H1 (cell line): Measurements from ENCODE around the gene GAPDHS. TPM values are rescaled to one million over a fixed set of nuclear protein-coding genes. Genes with fewer than 3 reads are reported as not detected.

Experiments
- polyA plus RNA-seq, 7 experiments: library from polyadenylated mRNA; depleted of rRNA in 3 of 7; stranded (reverse) in 5 of 7; unstranded in 2 of 7; fragments of >200 nt in 5 of 7; fragments of 200-250 nt in 2 of 7; gene quantifications; 1 replicate in 5 of 7; 2 replicates in 1 of 7; 4 replicates in 1 of 7; pipeline versions ENCODE4 v1.2.1 to v1.2.3, GENCODE V29; 2011 to 2013; ENCODE audit warnings: missing spikeins in 2 of 7, mixed read lengths in 2 of 7
- total RNA-seq: library from RNA; stranded (reverse); fragmentation: NEBNext Ultra II Directional; extraction: Animal tissue kit (Norgen Biotek cat#: 25700); gene quantifications from 2 replicates; pipeline ENCODE4 v1.2.1, GENCODE V29; 2021

Gene GAPDHS
- total and polyA plus RNA-seq, 2 of the 8 experiments (the other 6 are each of a cell fraction or from before 2014, with no cell fraction given) = 0.26 TPM; not detected in 1

Other genes starting within 250 kb of the GAPDHS start
- gene MAG, start 241.3 kb upstream of the GAPDHS start, total RNA-seq = 0.46 and 1.3 TPM in 2 replicates
- gene MAG, start 241.3 kb upstream of the GAPDHS start, polyA plus RNA-seq (2011; rRNA removed) = 0.20 and 0.72 TPM in 2 replicates
- gene CD22, start 204.3 kb upstream of the GAPDHS start, total RNA-seq = 0.54 and 0.60 TPM in 2 replicates
- gene CD22, start 204.3 kb upstream of the GAPDHS start, polyA plus RNA-seq (2011; rRNA removed) = 0.06 and 0.42 TPM in 2 replicates
- not detected in 2 replicates for gene FFAR1, start 185.6 kb upstream of the GAPDHS start, total RNA-seq
- gene FFAR1, start 185.6 kb upstream of the GAPDHS start, polyA plus RNA-seq (2011; rRNA removed) = not detected in 2 replicates
- gene FFAR3, start 175.0 kb upstream of the GAPDHS start, total RNA-seq = not detected in 2 replicates
- 0.24 TPM in 1 of 2 replicates, not detected in the other for gene FFAR3, start 175.0 kb upstream of the GAPDHS start, polyA plus RNA-seq (2011; rRNA removed)
- gene GPR42, start 162.4 kb upstream of the GAPDHS start, total RNA-seq = not detected in 2 replicates
- not detected in 2 replicates for gene GPR42, start 162.4 kb upstream of the GAPDHS start, polyA plus RNA-seq (2011; rRNA removed)
- not detected in 2 replicates for gene FFAR2, start 85.2 kb upstream of the GAPDHS start, total RNA-seq
- not detected in 2 replicates for gene FFAR2, start 85.2 kb upstream of the GAPDHS start, polyA plus RNA-seq (2011; rRNA removed)
- 0.69 and 1.0 TPM in 2 replicates for gene KRTDAP, start 43.0 kb upstream of the GAPDHS start, total RNA-seq
- 0.88 and 1.1 TPM in 2 replicates for gene KRTDAP, start 43.0 kb upstream of the GAPDHS start, polyA plus RNA-seq (2011; rRNA removed)
- 286 and 290 TPM in 2 replicates for gene DMKN, start 19.8 kb upstream of the GAPDHS start, total RNA-seq
- gene DMKN, start 19.8 kb upstream of the GAPDHS start, polyA plus RNA-seq (2011; rRNA removed) = 330 and 379 TPM in 2 replicates
- not detected in 2 replicates for gene SBSN, start 5.1 kb upstream of the GAPDHS start, total RNA-seq
- not detected in 2 replicates for gene SBSN, start 5.1 kb upstream of the GAPDHS start, polyA plus RNA-seq (2011; rRNA removed)
- 157 and 159 TPM in 2 replicates for gene TMEM147, start 12.2 kb downstream of the GAPDHS start, total RNA-seq
- 372 and 418 TPM in 2 replicates for gene TMEM147, start 12.2 kb downstream of the GAPDHS start, polyA plus RNA-seq (2011; rRNA removed)
- gene ATP4A, start 30.2 kb downstream of the GAPDHS start, total RNA-seq = 0.31 and 0.50 TPM in 2 replicates
- 1.2 and 1.4 TPM in 2 replicates for gene ATP4A, start 30.2 kb downstream of the GAPDHS start, polyA plus RNA-seq (2011; rRNA removed)
- not detected in 2 replicates for gene PMIS2, start 52.7 kb downstream of the GAPDHS start, total RNA-seq
- 0.25 TPM in 1 of 2 replicates, not detected in the other for gene PMIS2, start 52.7 kb downstream of the GAPDHS start, polyA plus RNA-seq (2011; rRNA removed)
- 18.9 and 25.7 TPM in 2 replicates for gene HAUS5, start 79.3 kb downstream of the GAPDHS start, total RNA-seq
- 13.8 and 20.1 TPM in 2 replicates for gene HAUS5, start 79.3 kb downstream of the GAPDHS start, polyA plus RNA-seq (2011; rRNA removed)
- 80.8 and 83.3 TPM in 2 replicates for gene RBM42, start 95.6 kb downstream of the GAPDHS start, total RNA-seq
- 59.8 and 83.6 TPM in 2 replicates for gene RBM42, start 95.6 kb downstream of the GAPDHS start, polyA plus RNA-seq (2011; rRNA removed)
- 0.88 and 1.8 TPM in 2 replicates for gene ETV2, start 108.3 kb downstream of the GAPDHS start, total RNA-seq
- gene ETV2, start 108.3 kb downstream of the GAPDHS start, polyA plus RNA-seq (2011; rRNA removed) = 1.3 and 2.3 TPM in 2 replicates
- gene COX6B1, start 114.9 kb downstream of the GAPDHS start, total RNA-seq = 436 and 437 TPM in 2 replicates
- 884 and 1,052 TPM in 2 replicates for gene COX6B1, start 114.9 kb downstream of the GAPDHS start, polyA plus RNA-seq (2011; rRNA removed)
- 0.56 and 0.61 TPM in 2 replicates for gene UPK1A, start 133.1 kb downstream of the GAPDHS start, total RNA-seq
- gene UPK1A, start 133.1 kb downstream of the GAPDHS start, polyA plus RNA-seq (2011; rRNA removed) = 9.8 and 9.9 TPM in 2 replicates
- 0.42 and 0.50 TPM in 2 replicates for gene ZBTB32, start 171.1 kb downstream of the GAPDHS start, total RNA-seq
- 0.11 and 0.17 TPM in 2 replicates for gene ZBTB32, start 171.1 kb downstream of the GAPDHS start, polyA plus RNA-seq (2011; rRNA removed)
- gene KMT2B, start 184.5 kb downstream of the GAPDHS start, total RNA-seq = 38.6 and 41.5 TPM in 2 replicates
- gene KMT2B, start 184.5 kb downstream of the GAPDHS start, polyA plus RNA-seq (2011; rRNA removed) = 26.7 and 42.2 TPM in 2 replicates
- gene IGFLR1, start 209.0 kb downstream of the GAPDHS start, total RNA-seq = 8.4 and 12.2 TPM in 2 replicates
- 28.9 and 40.3 TPM in 2 replicates for gene IGFLR1, start 209.0 kb downstream of the GAPDHS start, polyA plus RNA-seq (2011; rRNA removed)
- 15.1 and 18.5 TPM in 2 replicates for gene U2AF1L4, start 212.0 kb downstream of the GAPDHS start, total RNA-seq
- 32.7 TPM in 2 replicates for gene U2AF1L4, start 212.0 kb downstream of the GAPDHS start, polyA plus RNA-seq (2011; rRNA removed)
- gene PSENEN, start 212.2 kb downstream of the GAPDHS start, total RNA-seq = 75.3 and 80.2 TPM in 2 replicates
- gene PSENEN, start 212.2 kb downstream of the GAPDHS start, polyA plus RNA-seq (2011; rRNA removed) = 66.7 and 73.9 TPM in 2 replicates
- gene LIN37, start 215.1 kb downstream of the GAPDHS start, total RNA-seq = 2.9 and 3.8 TPM in 2 replicates
- 8.5 and 9.8 TPM in 2 replicates for gene LIN37, start 215.1 kb downstream of the GAPDHS start, polyA plus RNA-seq (2011; rRNA removed)
- 0.44 TPM in 1 of 2 replicates, not detected in the other for gene HSPB6, start 223.6 kb downstream of the GAPDHS start, total RNA-seq
- gene HSPB6, start 223.6 kb downstream of the GAPDHS start, polyA plus RNA-seq (2011; rRNA removed) = 0.91 and 1.6 TPM in 2 replicates
- gene PROSER3, start 224.7 kb downstream of the GAPDHS start, total RNA-seq = 20.8 and 28.9 TPM in 2 replicates
- gene PROSER3, start 224.7 kb downstream of the GAPDHS start, polyA plus RNA-seq (2011; rRNA removed) = 17.8 and 27.8 TPM in 2 replicates
- gene ARHGAP33, start 242.1 kb downstream of the GAPDHS start, total RNA-seq = 25.0 and 25.2 TPM in 2 replicates
- gene ARHGAP33, start 242.1 kb downstream of the GAPDHS start, polyA plus RNA-seq (2011; rRNA removed) = 6.5 and 11.2 TPM in 2 replicates